BLaER1 (cell line): ENCODE results near the gene ATAD1.
"Not testable (repeated sequence)": the region's sequence is repeated elsewhere in the genome, so short reads cannot be mapped to it uniquely, and the experiment has no call there.

ENCODE experiments used
- H3K27ac ChIP-seq: shearing (Covaris generic); formaldehyde crosslinking; 2 replicates; pipeline ENCODE4 v1.8.1; 2022
- H3K27me3 ChIP-seq: shearing (Covaris generic); formaldehyde crosslinking; 2 replicates; pipeline ENCODE4 v1.8.1; 2022
- H3K36me3 ChIP-seq: shearing (Covaris generic); formaldehyde crosslinking; 2 replicates; pipeline ENCODE4 v1.8.1; 2022
- H3K4me1 ChIP-seq: shearing (Covaris generic); formaldehyde crosslinking; 2 replicates; pipeline ENCODE4 v1.8.1; 2022
- H3K4me2 ChIP-seq: shearing (Covaris generic); formaldehyde crosslinking; 2 replicates; pipeline ENCODE4 v1.8.1; 2022
- H3K4me3 ChIP-seq: shearing (Covaris generic); formaldehyde crosslinking; 2 replicates; pipeline ENCODE4 v1.8.1; 2022
- H3K9ac ChIP-seq: shearing (Covaris generic); formaldehyde crosslinking; 2 replicates; pipeline ENCODE4 v1.8.1; 2022
- H3K9me3 ChIP-seq: shearing (Covaris generic); formaldehyde crosslinking; 2 replicates; pipeline ENCODE4 v1.8.1; 2022
- H4K20me1 ChIP-seq: shearing (Covaris generic); formaldehyde crosslinking; 2 replicates; pipeline ENCODE4 v1.8.1; 2022
- Cebpa-rat ChIP-seq: shearing (Covaris generic); IDR thresholded peaks from 2 replicates; pipeline ENCODE4 v1.8.1; 2022

ATAD1 gene

GRCh38 chr10:87817609-87818504 is at the start of gene ATAD1:
Gene ATAD1 (minus strand): TSS chr10:87818226. CDS start chr10:87814599, 3,627 bp downstream.
- H3K9me3 ChIP-seq, result no peaks in the 10 kb centered on the region
- no peaks in the 10 kb centered on the region for H3K27me3 ChIP-seq
- H3K9ac ChIP-seq, result peak within 1 kb of the TSS; percentile 88
- peaks cover 32% of the 10 kb centered on the region for H3K4me1 ChIP-seq
- peaks cover 18% of the 10 kb centered on the region; the same call in 1 of the 2 replicates for H4K20me1 ChIP-seq
- H3K4me2 ChIP-seq, result peak within 1 kb of the TSS; percentile 92
- peak within 1 kb of the TSS; percentile 91 for H3K27ac ChIP-seq
- peak within 1 kb of the TSS; percentile 84 for H3K4me3 ChIP-seq
- peaks cover 3% of the 10 kb centered on the region; the same call in 1 of the 2 replicates for H3K36me3 ChIP-seq
- TF ChIP-seq Cebpa-rat, result no peak

GRCh38 chr10:87867453-87867852 is 49.4 kb upstream of the ATAD1 start:
- Histone ChIP-seq H3K4me2 (peak overlapping the region; percentile 85), H4K20me1 (peaks cover 88% of the 10 kb centered on the region), H3K4me3 (peak overlapping the region; percentile 90), H3K9ac (peak overlapping the region; percentile 99), H3K4me1 (peaks cover 33% of the 10 kb centered on the region), H3K27ac (peak overlapping the region; percentile 97), H3K9me3 (no peaks in the 10 kb centered on the region), H3K36me3 (peaks cover 7% of the 10 kb centered on the region; the same call in 1 of the 2 replicates), H3K27me3 (no peaks in the 10 kb centered on the region)
- TF ChIP-seq Cebpa-rat, result no peak

- peaks cover 31% of the 10 kb centered on the region for H3K4me1 ChIP-seq
- H3K27ac ChIP-seq, result peak overlapping the region; percentile 97
- peak overlapping the region; percentile 99 for H3K9ac ChIP-seq
- H3K4me3 ChIP-seq, result peak overlapping the region; percentile 90
- peaks cover 2% of the 10 kb centered on the region; the same call in 1 of the 2 replicates for H3K36me3 ChIP-seq
- H3K27me3 ChIP-seq, result no peaks in the 10 kb centered on the region
- H4K20me1 ChIP-seq, result peaks cover 78% of the 10 kb centered on the region
- TF ChIP-seq Cebpa-rat, result no peak
- H3K9me3 ChIP-seq, result no peaks in the 10 kb centered on the region
- peak overlapping the region; percentile 85 for H3K4me2 ChIP-seq
Observed at GRCh38 chr10:87866412-87866974, 48.5 kb upstream of the ATAD1 start.

GRCh38 chr10:87865241-87865881 is 47.3 kb upstream of the ATAD1 start:
- peaks cover 67% of the 10 kb centered on the region for H4K20me1 ChIP-seq
- peak overlapping the region; percentile 90 for H3K4me3 ChIP-seq
- H3K27ac ChIP-seq, result peak overlapping the region; percentile 97
- no peaks in the 10 kb centered on the region for H3K9me3 ChIP-seq
- no peaks in the 10 kb centered on the region for H3K27me3 ChIP-seq
- peaks cover 31% of the 10 kb centered on the region for H3K4me1 ChIP-seq
- peak overlapping the region; percentile 85 for H3K4me2 ChIP-seq
- TF ChIP-seq Cebpa-rat, result no peak
- H3K36me3 ChIP-seq, result no peaks in the 10 kb centered on the region
- peak overlapping the region; percentile 99 for H3K9ac ChIP-seq

GRCh38 chr10:87864496-87865059 is 46.6 kb upstream of the ATAD1 start:
- peak overlapping the region; percentile 99 for H3K9ac ChIP-seq
- no peaks in the 10 kb centered on the region for H3K27me3 ChIP-seq
- H3K9me3 ChIP-seq, result no peaks in the 10 kb centered on the region
- no peaks in the 10 kb centered on the region for H3K36me3 ChIP-seq
- TF ChIP-seq Cebpa-rat, result no peak
- H3K4me3 ChIP-seq, result peak overlapping the region; percentile 90
- H3K4me2 ChIP-seq, result peak overlapping the region; percentile 85
- peaks cover 31% of the 10 kb centered on the region for H3K4me1 ChIP-seq
- peak overlapping the region; percentile 97 for H3K27ac ChIP-seq
- peaks cover 59% of the 10 kb centered on the region for H4K20me1 ChIP-seq

GRCh38 chr10:87863951-87864495 is 46.0 kb upstream of the ATAD1 start:
- peak overlapping the region; percentile 97 for H3K27ac ChIP-seq

GRCh38 chr10:87863053-87863943 is 45.3 kb upstream of the ATAD1 start, which contains the start of the genes KLLN and PTEN:
Gene KLLN (minus strand): TSS chr10:87863533. CDS start chr10:87862487, 1,046 bp downstream.
Gene PTEN (plus strand): TSS chr10:87863625. CDS start chr10:87864470, 845 bp downstream.
- peak within 1 kb of the TSS; percentile 99 for H3K9ac ChIP-seq
- TF ChIP-seq Cebpa-rat, result no peak
- peak within 1 kb of the TSS; percentile 95 for H3K4me2 ChIP-seq
- peak within 1 kb of the TSS; percentile 97 for H3K27ac ChIP-seq
- peak within 1 kb of the TSS; percentile 90 for H3K4me3 ChIP-seq
- no peaks in the 10 kb centered on the region for H3K27me3 ChIP-seq
- peaks cover 22% of the 10 kb centered on the region for H3K4me1 ChIP-seq
- H3K36me3 ChIP-seq, result no peaks in the 10 kb centered on the region
- H4K20me1 ChIP-seq, result peaks cover 46% of the 10 kb centered on the region
- no peaks in the 10 kb centered on the region for H3K9me3 ChIP-seq

More at GRCh38 chr10:87863951-87864495, 46.0 kb upstream of the ATAD1 start:
- Histone ChIP-seq H3K4me1 (peaks cover 26% of the 10 kb centered on the region), H3K4me3 (peak overlapping the region; percentile 90), H4K20me1 (peaks cover 54% of the 10 kb centered on the region), H3K4me2 (peak overlapping the region; percentile 85), H3K9ac (peak overlapping the region; percentile 99)
- H3K9me3 ChIP-seq, H3K27me3 ChIP-seq, H3K36me3 ChIP-seq: not testable (repeated sequence)

- H3K27ac ChIP-seq, result peak overlapping the region; percentile 97
- H3K9ac ChIP-seq, result peak overlapping the region; percentile 99
- peak overlapping the region; percentile 90 for H3K4me3 ChIP-seq
- no peaks in the 10 kb centered on the region for H3K36me3 ChIP-seq
- H3K27me3 ChIP-seq, result no peaks in the 10 kb centered on the region
- TF ChIP-seq Cebpa-rat, result no peak
- H3K4me1 ChIP-seq, result peaks cover 22% of the 10 kb centered on the region
- no peaks in the 10 kb centered on the region for H3K9me3 ChIP-seq
- peaks cover 40% of the 10 kb centered on the region for H4K20me1 ChIP-seq
- H3K4me2 ChIP-seq, result peak overlapping the region; percentile 95
Observed at GRCh38 chr10:87862679-87863052, 44.6 kb upstream of the ATAD1 start.
